ENCODE measurements around the gene ULK4. TPM values are rescaled to one million over a fixed set of nuclear protein-coding genes. Genes with fewer than 3 reads are reported as not detected.

The ULK4 gene
- total and polyA plus RNA-seq, 2 of the 4 experiments (the other 2 are of a cell fraction): 2.7 to 5.0 TPM

- TF ChIP-seq RCOR1 (IDR thresholded peaks at IDR 0.05; ENCODE audit: insufficient replicate concordance, low read length): no peak
- no peak for TF ChIP-seq SMC3 (IDR thresholded peaks at IDR 0.05; ENCODE audit: low read depth, low read length)
- no peak for TF ChIP-seq ELK1 (IDR thresholded peaks at IDR 0.05; ENCODE audit: borderline replicate concordance, low read depth, low read length)
- no peak for TF ChIP-seq FOS (IDR thresholded peaks at IDR 0.05; ENCODE audit: low read depth, low read length)
- TF ChIP-seq MXI1 (IDR thresholded peaks at IDR 0.05; ENCODE audit: borderline replicate concordance, low read depth, low read length): no peak
- dilution Hi-C loops (cut with HindIII; ENCODE audit: low sequenced_read_pairs, unreplicated experiment) (no loop called here), intact Hi-C loops (cut with micrococcal nuclease) (loop anchor here (10.0 kb wide), 1 partner anchor 1366 kb away; no protein-coding TSS in a partner anchor), in situ Hi-C loops (cut with MboI; ENCODE audit: low sequenced_read_pairs) (loop anchor here (25.0 kb wide), 1 partner anchor 479 kb away; no protein-coding TSS in a partner anchor)
- H2BK5ac ChIP-seq (ENCODE audit: low read depth, low read length, poor library complexity, severe bottlenecking): no peak overlapping the region
- ChIA-PET CTCF (interaction anchor here (0.7 kb wide), 1 partner anchor 71 kb away, joined by 3 read pairs; no protein-coding TSS in a partner anchor), POLR2A (ENCODE audit: unreplicated experiment) (no interaction called here)
- no peaks in the 10 kb centered on the region for H3K36me3 ChIP-seq (ENCODE audit: control insufficient read depth, insufficient read depth, low read length)
- H3K14ac ChIP-seq (replicated peaks; ENCODE audit: low read depth, low read length): no peak overlapping the region
- no peak overlapping the region for H2AFZ ChIP-seq (replicated peaks; ENCODE audit: low read length, poor library complexity)
- H3K4me1 ChIP-seq (ENCODE audit: control insufficient read depth, insufficient read depth, low read length): peaks cover 10% of the 10 kb centered on the region
- H3K56ac ChIP-seq (ENCODE audit: extremely low read depth, insufficient read depth, low read length): no peak overlapping the region
- H4K8ac ChIP-seq (ENCODE audit: low read depth in 2 of 2, low read length in 2 of 2): no peak overlapping the region
- ATAC-seq (ENCODE audit: low read depth): no peak
- no peak overlapping the region for H3K18ac ChIP-seq (ENCODE audit: low read depth, low read length)
- no peaks in the 10 kb centered on the region for H4K20me1 ChIP-seq (ENCODE audit: insufficient read depth, low read length)
- no peak overlapping the region for H3K4me3 ChIP-seq (ENCODE audit: insufficient read depth, low read depth, low read length)
- no peaks in the 10 kb centered on the region for H3K9me3 ChIP-seq (ENCODE audit: control insufficient read depth, insufficient read depth, low read length)
- no peak overlapping the region for H4K91ac ChIP-seq (ENCODE audit: insufficient read depth, low read depth, low read length)
- no peaks in the 10 kb centered on the region for H3K79me1 ChIP-seq (ENCODE audit: low read depth in 1 of 2, low read length in 2 of 2)
- H3K9ac ChIP-seq (ENCODE audit: low read depth, low read length): no peak overlapping the region
- no peak overlapping the region for H2AK5ac ChIP-seq (ENCODE audit: low read depth, low read length)
- no peak overlapping the region for H2BK20ac ChIP-seq (ENCODE audit: low read depth, low read length)
- H3K27ac ChIP-seq (ENCODE audit: insufficient read depth, low read length): no peak overlapping the region
- no peaks in the 10 kb centered on the region for H3K27me3 ChIP-seq (ENCODE audit: control insufficient read depth, insufficient read depth, low read length)
- no peak overlapping the region for H3K23ac ChIP-seq (ENCODE audit: low read depth, low read length)
- no peak overlapping the region for H3K4ac ChIP-seq (ENCODE audit: low read depth, low read length)
- WGBS, 2 experiments (ENCODE audit: extremely low coverage in 2 of 2, insufficient read length in 1 of 2): 83% methylated on average over 1 of the region's 5 CpGs; no CpG with 5 or more reads in 1 of the 2 experiments
- no peak overlapping the region for H2AK9ac ChIP-seq (replicated peaks; ENCODE audit: low read depth, low read length, poor library complexity)
- H2BK120ac ChIP-seq (ENCODE audit: low read depth, low read length): no peak overlapping the region
- BruUV-seq (replicated peaks): no TSS peak
- H3K4me2 ChIP-seq (ENCODE audit: low read depth, low read length): no peak overlapping the region
- no peaks in the 10 kb centered on the region; the same call in 1 of the 2 replicates for H3K9me1 ChIP-seq (ENCODE audit: insufficient read depth, low read length)
- H4K5ac ChIP-seq (ENCODE audit: low read depth, low read length): no peak overlapping the region
- H2BK15ac ChIP-seq (ENCODE audit: low read depth, low read length): no peak overlapping the region
- no peak for DNase-seq
Measured at GRCh38 chr3:41690766-41691563, 270.9 kb downstream of the ULK4 start.
